Bronchial epithelial cell (primary cell): Measurements from ENCODE around the gene TFB1M. TPM values are rescaled to one million over a fixed set of nuclear protein-coding genes. Genes with fewer than 3 reads are reported as not detected.
"Not testable (repeated sequence)": the region's sequence is repeated elsewhere in the genome, so short reads cannot be mapped to it uniquely, and the experiment has no call there.

Experiments
- DNase-seq: peaks from one replicate; pipeline ENCODE4 v3.0.0-alpha.2; 2010; ENCODE audit warnings: low read depth
- FAIRE-seq: peaks from 2 replicates; lab custom pipeline; 2011; peaks lifted over from hg19 to GRCh38; lab: Jason Lieb, UNC
- H3K27me3 ChIP-seq: 2 replicates; pipeline ENCODE4 v1.5.1; 2011; ENCODE audit warnings: low read length; ENCODE audit not compliant: control insufficient read depth, insufficient read depth
- H3K36me3 ChIP-seq: 2 replicates; pipeline ENCODE4 v1.5.1; 2011; ENCODE audit warnings: low read length; ENCODE audit not compliant: control insufficient read depth, insufficient read depth
- H3K4me3 ChIP-seq: 2 replicates; pipeline ENCODE4 v1.5.1; 2011; ENCODE audit warnings: mild to moderate bottlenecking, low read depth, low read length, control low read depth
- CTCF ChIP-seq: IDR thresholded peaks from 2 replicates; pipeline ENCODE4 v1.5.1; 2011; ENCODE audit warnings: mild to moderate bottlenecking, moderate library complexity, low read length, control low read depth, inconsistent platforms; ENCODE audit not compliant: insufficient read depth, severe bottlenecking
- total RNA-seq: library from RNA; depleted of rRNA; stranded (reverse); fragments of >200 nt; gene quantifications from 2 replicates; pipeline ENCODE4 v1.2.1, GENCODE V29; 2014

Gene TFB1M
- total RNA-seq, 1 donor from 2014 or later, result 11.6 TPM

DNA sequence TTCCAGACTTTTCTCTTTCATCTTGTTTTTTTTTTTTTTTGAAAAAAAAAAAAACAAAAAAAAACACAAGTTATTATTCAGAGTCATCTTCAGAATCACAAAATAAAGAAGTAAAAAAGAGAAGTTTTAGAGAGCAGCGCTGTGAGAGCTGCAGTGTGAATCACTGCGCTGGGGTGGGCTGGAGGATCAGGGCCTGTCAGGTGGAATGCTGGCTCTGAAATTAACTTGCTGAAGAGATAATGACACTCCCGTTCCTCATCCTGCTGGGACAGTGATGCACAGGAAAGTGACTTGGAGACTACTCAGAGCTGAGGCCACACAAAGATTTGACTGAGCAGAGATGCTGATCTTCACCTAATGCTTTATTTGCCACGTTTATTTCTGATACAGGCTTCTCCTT is 93.2 kb downstream of the TFB1M start:
- DNase-seq (no peak), FAIRE-seq (no peak)
- Histone ChIP-seq H3K36me3 (no peaks in the 10 kb centered on the region), H3K4me3 (no peak overlapping the region), H3K27me3 (peaks cover 4% of the 10 kb centered on the region)
- TF ChIP-seq CTCF, result no peak

DNA sequence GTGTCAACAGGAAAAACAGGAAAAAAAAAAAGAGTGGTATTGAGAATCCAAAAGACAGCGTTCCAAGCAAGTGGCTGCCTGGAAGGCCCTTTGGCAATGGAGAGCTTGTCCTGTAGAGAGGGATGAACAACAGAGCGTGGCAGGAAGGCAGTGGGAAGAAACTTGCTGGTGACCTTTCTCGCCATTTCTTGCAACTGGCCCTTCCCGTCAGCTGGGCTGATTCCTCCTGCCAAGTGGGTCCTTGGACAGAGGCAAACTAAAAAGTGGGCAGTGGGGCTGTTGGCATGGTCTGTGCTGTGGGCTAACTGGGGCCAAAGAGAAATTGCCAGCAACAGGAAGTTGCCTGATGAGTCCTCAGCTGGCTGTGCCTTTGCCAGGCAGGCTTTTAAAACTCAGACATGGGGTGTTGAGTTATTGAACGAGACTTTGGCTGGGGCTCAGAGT is 94.4 kb downstream of the TFB1M start:
- DNase-seq, result no peak
- H3K27me3 ChIP-seq, result peaks cover 4% of the 10 kb centered on the region
- H3K36me3 ChIP-seq, result no peaks in the 10 kb centered on the region
- no peak overlapping the region for H3K4me3 ChIP-seq
- FAIRE-seq, result no peak
- TF ChIP-seq CTCF, result no peak

- FAIRE-seq (no peak), DNase-seq (no peak)
- Histone ChIP-seq H3K27me3 (peaks cover 4% of the 10 kb centered on the region), H3K36me3 (no peaks in the 10 kb centered on the region), H3K4me3 (no peak overlapping the region)
- no peak for TF ChIP-seq CTCF
Measured at GRCh38 chr6:155219299-155219698, 95.0 kb downstream of the TFB1M start.

GRCh38 chr6:155218711-155219110 is 95.6 kb downstream of the TFB1M start:
- not testable (repeated sequence) for DNase-seq, H3K36me3 ChIP-seq, H3K27me3 ChIP-seq, FAIRE-seq, H3K4me3 ChIP-seq

GRCh38 chr6:155216312-155217046 is 97.8 kb downstream of the TFB1M start:
- DNase-seq (no peak), FAIRE-seq (no peak)
- no peaks in the 10 kb centered on the region for H3K36me3 ChIP-seq
- peaks cover 4% of the 10 kb centered on the region for H3K27me3 ChIP-seq
- no peak overlapping the region for H3K4me3 ChIP-seq
- TF ChIP-seq CTCF, result no peak

DNA sequence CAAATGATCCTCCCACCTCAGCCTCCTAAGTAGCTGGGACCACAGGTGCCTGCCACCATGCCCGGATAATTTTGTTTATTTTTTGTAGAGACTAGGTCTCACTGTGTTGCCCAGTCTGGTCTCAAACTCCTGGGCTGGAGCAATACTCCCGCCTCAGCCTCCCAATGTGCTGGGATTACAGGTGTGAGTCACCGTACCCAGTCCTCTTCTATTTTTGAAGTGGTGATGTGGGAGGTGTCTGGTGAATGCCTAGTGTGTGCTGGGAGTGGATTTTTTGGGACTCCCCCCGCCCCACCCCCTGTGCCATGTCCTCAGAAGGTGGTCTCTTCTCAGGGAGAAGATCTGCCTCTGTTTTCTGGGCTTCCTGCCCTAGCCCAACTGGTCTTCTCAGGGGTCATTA is 98.4 kb downstream of the TFB1M start:
- no peak for FAIRE-seq

More for the DNA sequence above, 98.4 kb downstream of the TFB1M start:
- TF ChIP-seq CTCF, result no peak
- Histone ChIP-seq H3K4me3 (no peak overlapping the region), H3K27me3 (peaks cover 4% of the 10 kb centered on the region), H3K36me3 (no peaks in the 10 kb centered on the region)
- no peak for DNase-seq
